ENCODE data around the gene MRC2.
"Not testable (repeated sequence)": the region's sequence is repeated elsewhere in the genome, so short reads cannot be mapped to it uniquely, and the experiment has no call there.

MRC2 gene

GRCh38 chr17:62679866-62680377, 52.5 kb downstream of the MRC2 start:
- DNase-seq (ENCODE audit: low read depth), result no peak

DNA sequence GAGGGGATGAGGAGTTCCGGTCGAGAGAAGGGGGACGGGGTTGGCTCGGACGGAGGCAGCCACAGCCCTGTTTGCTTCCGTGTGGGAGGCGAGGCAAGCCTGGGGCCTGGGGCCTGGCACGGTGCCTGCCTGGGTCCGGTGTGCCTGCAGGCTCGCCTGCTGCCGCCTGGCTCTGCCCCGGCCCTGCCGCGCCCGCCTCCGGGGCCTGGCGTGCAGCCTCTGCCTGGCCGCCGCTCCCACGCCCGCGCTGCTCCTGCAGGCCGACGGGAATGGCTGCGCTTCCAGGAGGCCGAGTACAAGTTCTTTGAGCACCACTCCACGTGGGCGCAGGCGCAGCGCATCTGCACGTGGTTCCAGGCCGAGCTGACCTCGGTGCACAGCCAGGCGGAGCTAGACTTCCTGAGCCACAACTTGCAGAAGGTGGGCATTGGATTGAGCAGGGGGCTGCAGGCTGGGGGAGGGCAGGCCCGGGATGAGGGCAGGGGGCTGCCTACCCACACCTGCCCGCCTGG, 53.1 kb downstream of the MRC2 start:
- no peak for DNase-seq (ENCODE audit: low read depth)

- DNase-seq (ENCODE audit: low read depth), result no peak
Observed at GRCh38 chr17:62681061-62681938, 53.8 kb downstream of the MRC2 start.

DNA sequence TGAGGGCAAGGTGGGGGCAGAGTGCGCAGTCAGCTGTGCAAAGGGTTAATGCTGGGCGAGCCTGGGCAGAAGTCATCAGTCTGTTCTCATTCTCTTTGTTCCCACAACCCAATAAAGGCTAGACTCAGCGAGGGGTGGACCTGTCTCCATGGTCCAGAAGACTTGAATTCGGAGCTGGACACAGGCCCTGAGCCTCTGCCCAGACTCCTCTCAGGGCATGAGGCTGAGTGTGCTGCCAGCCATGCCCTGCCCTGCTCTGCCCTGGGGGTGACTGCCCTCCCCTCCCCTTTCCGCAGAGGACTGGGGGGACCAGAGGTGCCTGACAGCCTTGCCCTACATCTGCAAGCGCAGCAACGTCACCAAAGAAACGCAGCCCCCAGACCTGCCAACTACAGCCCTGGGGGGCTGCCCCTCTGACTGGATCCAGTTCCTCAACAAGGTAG, 54.5 kb downstream of the MRC2 start:
- no peak for DNase-seq (ENCODE audit: low read depth)

DNA sequence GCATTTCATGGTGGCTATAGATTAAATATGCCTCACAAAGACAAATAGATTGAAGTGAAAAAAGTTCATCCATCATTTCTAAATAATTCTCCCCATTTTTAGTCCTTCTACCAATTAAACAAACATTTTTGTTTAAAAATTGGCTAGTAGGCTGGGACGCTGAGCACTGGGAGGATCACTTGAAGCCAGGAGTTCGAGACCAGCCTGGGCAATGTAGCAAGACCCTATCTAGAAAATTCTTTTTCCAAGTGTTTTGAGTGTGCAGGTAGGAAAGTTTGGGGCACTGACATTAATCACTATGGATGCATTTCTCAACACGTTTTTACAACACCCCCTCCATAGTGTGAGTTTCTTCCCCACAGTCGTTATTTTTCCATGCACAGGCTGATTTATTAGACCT, 56.7 kb downstream of the MRC2 start:
- DNase-seq (ENCODE audit: low read depth), result no peak

GRCh38 chr17:62687997-62688396, 60.5 kb downstream of the MRC2 start:
- no peak for DNase-seq (ENCODE audit: low read depth)

GRCh38 chr17:62688398-62689160, 61.1 kb downstream of the MRC2 start:
- no peak for DNase-seq (ENCODE audit: low read depth)

DNA sequence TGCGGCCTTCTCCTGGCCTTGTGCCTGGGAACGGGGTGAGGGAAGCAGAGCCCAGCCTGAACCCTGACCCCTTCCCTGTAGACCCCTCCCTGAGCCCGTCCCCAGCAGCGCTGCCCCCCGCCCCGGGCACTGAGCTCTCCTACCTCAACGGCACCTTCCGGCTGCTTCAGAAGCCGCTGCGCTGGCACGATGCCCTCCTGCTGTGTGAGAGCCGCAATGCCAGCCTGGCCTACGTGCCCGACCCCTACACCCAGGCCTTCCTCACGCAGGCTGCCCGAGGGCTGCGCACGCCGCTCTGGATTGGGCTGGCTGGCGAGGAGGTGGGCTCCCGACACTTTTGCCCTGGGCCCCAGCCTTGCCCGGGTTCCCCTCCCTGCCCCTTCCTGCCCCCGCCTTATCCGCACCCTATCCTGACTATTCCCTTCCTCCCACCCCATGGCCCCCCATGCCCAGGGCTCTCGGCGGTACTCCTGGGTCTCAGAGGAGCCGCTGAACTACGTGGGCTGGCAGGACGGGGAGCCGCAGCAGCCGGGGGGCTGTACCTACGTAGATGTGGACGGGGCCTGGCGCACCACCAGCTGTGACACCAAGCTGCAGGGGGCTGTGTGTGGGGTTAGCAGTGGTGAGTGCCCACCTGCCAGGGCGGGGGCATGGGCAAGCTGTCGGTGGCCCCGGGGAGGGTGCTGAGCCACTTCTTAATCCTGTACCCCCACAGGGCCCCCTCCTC, 62.1 kb downstream of the MRC2 start:
- DNase-seq (ENCODE audit: low read depth), result no peak

GRCh38 chr17:62690168-62690897, 62.9 kb downstream of the MRC2 start:
- DNase-seq (ENCODE audit: low read depth), result no peak

GRCh38 chr17:62691589-62691915, 64.1 kb downstream of the MRC2 start:
- not testable (repeated sequence) for DNase-seq (ENCODE audit: low read depth)

DNA sequence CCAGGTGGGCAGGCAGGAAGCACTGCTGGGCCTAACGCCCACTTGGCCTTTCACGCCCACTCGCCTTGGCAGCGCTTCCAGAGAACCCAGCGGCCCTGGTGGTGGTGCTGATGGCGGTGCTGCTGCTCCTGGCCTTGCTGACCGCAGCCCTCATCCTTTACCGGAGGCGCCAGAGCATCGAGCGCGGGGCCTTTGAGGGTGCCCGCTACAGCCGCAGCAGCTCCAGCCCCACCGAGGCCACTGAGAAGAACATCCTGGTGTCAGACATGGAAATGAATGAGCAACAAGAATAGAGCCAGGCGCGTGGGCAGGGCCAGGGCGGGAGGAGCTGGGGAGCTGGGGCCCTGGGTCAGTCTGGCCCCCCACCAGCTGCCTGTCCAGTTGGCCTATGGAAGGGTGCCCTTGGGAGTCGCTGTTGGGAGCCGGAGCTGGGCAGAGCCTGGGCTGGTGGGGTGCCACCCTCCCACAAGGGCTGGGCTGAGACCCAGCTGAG, 64.7 kb downstream of the MRC2 start:
- DNase-seq (ENCODE audit: low read depth), result no peak

- no peak for DNase-seq (ENCODE audit: low read depth)
Observed at GRCh38 chr17:62692721-62693431, 65.4 kb downstream of the MRC2 start.

DNA sequence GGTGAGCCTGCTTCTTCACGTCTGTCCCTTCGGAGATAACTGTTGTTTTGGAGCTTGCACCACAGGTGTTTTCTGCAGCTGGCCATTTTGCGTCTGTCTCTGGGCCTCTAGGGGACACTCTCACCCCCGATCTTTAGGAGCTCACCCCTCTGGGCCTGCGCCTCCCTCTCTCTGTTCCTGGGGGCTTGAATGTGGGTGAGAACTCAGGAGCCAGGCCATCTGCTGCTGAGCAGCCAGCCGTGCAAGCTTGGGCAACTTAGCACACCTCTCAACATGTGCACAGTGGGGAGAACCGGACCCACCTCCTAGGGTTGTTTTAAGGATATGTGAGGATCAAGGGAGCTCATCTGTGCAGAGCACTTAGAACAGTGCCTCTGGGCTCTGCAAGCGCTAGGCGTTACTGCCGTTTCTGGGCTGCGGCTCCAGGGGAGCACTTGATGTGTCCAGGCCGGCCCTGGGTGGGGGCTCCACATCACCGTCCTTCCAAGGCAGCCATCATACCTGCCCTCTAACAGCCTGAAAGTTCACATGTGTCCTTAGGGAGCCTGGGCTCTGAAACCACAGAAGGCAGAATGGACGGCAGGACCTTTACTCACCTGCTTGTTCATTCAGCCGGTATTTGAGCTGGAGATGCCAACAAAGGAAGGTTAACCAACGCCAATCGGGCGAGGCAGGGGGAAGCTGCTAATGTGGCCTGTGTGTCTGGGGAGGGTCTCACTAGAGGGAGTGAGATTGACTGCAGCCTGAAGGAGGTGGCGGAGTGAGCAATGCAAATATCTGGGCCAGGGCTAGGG, 66.3 kb downstream of the MRC2 start:
- DNase-seq (ENCODE audit: low read depth), result no peak

DNA sequence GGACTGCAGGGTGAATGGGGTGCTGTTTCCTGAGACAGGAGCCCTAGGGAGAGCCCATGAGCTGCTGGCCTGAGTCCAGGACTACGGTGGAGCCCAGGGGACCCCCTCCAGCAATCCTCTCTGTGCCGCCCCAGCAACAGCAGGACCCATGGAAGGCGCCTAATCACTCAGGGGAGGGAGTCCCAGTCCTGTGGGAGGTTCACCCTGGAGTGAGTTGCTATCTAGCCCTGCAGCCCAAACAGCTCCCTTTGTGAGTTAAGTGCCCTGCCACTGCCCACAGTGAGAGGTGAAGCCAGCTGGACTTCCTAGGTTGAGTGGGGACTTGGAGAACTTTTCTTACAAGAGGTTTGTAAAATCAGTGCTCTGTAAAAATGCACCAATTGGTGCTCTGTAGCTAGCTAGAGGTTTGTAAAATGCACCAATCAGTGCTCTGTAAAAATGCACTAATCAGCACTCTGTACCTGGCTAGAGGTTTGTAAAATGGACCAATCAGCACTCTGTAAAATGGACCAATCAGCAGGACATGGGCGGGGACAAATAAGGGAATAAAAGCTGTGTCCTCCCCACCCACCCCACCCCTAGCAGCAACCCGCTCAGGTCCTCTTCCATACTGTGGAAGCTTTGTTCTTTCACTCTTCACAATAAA, 67.7 kb downstream of the MRC2 start:
- not testable (repeated sequence) for DNase-seq (ENCODE audit: low read depth)

DNA sequence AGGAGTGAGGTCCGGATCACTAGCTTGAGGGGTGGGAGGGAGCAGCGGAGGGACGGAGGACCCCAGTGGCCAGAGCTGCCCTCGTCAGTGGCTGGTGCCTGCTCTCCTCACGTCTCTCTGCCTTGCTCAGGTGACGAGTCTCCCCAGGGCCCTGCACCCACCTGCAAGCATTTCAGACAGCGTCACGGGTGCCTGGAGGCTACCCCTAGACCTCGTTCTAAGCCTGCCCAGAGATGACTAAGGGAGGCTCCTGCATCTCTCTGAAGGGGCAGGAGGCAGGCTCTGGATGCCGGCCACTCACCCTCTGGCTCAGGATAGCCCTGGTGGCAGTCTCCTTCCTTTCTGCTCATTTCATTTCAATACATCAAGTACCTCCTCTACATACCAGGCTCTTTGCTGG, 68.8 kb downstream of the MRC2 start:
- DNase-seq (ENCODE audit: low read depth), result no peak

GRCh38 chr17:62696726-62697490, 69.4 kb downstream of the MRC2 start:
- no peak for DNase-seq (ENCODE audit: low read depth)

- DNase-seq (ENCODE audit: low read depth), result not testable (repeated sequence)
Observed at GRCh38 chr17:62698459-62698858, 71.0 kb downstream of the MRC2 start.

DNA sequence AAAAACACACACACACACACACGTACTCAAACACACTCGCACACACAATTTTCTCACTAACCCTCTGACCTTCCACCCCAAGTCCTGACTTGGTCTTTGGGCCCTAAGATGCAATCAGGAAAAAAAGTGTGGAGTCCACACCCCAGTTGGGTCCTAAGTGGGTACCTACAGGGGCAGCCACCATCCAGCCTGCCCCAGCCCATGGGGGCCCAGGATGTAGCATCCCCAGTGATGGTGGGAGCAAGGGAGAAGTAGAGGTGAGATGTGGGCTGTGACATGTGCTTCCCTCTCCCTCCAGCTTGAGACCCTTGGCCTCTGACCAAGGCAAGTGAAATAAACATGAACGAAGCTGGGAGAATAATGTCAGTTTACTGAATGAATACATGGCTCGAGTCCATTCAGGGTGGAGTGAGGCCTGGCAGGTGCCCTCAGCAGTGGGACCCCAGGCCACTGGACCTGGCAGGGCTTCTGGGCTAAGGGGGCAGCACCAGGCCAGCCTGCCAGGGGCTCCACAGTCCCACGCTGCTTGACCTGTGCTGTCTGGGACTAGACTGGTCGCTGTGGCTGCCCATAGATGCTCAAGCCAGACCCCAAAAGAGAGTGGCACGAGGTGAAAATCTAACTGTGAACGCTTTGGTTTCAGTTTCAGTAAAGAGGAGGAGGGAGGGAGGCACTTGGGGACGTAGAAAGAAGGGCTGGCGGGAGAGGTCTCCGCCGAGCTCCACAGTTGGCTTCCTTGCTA, 73.7 kb downstream of the MRC2 start:
- no peak for DNase-seq (ENCODE audit: low read depth)

All from stimulated activated CD8-positive, alpha-beta memory T cell treated with anti-CD3 and anti-CD28 coated beads, Interleukin-12 subunit alpha, Interleukin-12 subunit beta, amount 100 ng/mL, for 1 hour (primary cell).